Body of pancreas (tissue), 4 donors: ENCODE data around the gene AGT.

Experiments
- CTCF ChIP-seq, 7 experiments: fragments of 450-650 bp in 4 of 7; fragments of 200-600 bp in 3 of 7; sonication (generic) in 3 of 7; IDR thresholded peaks; one replicate each; pipeline ENCODE4 v1.5.1; 2016 to 2019; ENCODE audit warnings: antibody characterized with exemption in 7 of 7
- POLR2A ChIP-seq, 3 donors: fragments of 450-650 bp; IDR thresholded peaks; one replicate each; pipeline ENCODE4 v1.6.1; 2016; ENCODE audit warnings: antibody characterized with exemption in 3 of 3, mild to moderate bottlenecking in 2 of 3

- TF ChIP-seq POLR2A (IDR thresholded peaks at IDR 0.05) = no peak
- TF ChIP-seq CTCF (IDR thresholded peaks at IDR 0.05) = no peak
Observed at GRCh38 chr1:230706020-230706699, 7.8 kb downstream of the AGT start.
